HepG2 (cell line): ENCODE results near the gene PPIL6. TPM values are rescaled to one million over a fixed set of nuclear protein-coding genes. Genes with fewer than 3 reads are reported as not detected.

Source experiments
- ATAC-seq: fragments of 200-7000 bp; cut with Tn5 transposase; 3 replicates; pipeline ENCODE4 v1.9.1; 2020; ENCODE audit warnings: mild to moderate bottlenecking, moderate library complexity
- Bru-seq: library from RNA; stranded (reverse); fragments of 400-500 nt; gene quantifications from one replicate; lab custom pipeline; 2021; lab: Mats Ljungman, UMichigan
- BruChase-seq, 2 experiments: library from RNA; stranded (reverse); fragments of 400-500 nt; gene quantifications; one replicate each; lab custom pipeline; 2021; lab: Mats Ljungman, UMichigan
- BruUV-seq: library from RNA; stranded (reverse); fragments of 400-500 nt; replicated peaks from 2 replicates; lab custom pipeline; 2021; lab: Mats Ljungman, UMichigan
- CTCF ChIA-PET: fragments of 300-600 bp; formaldehyde crosslinking; extraction: SDS; loops from one replicate; lab custom pipeline; 2021; ENCODE audit warnings: low total read pairs, inconsistent platforms, low intra/inter-chr PET ratio; lab: Yijun Ruan, JAX
- POLR2A ChIA-PET: fragments of 350-600 bp; sonication (Branson Sonifier 250); formaldehyde crosslinking; loops from one replicate; lab custom pipeline; 2020; ENCODE audit warnings: antibody characterized with exemption, inconsistent platforms; lab: Yijun Ruan, JAX
- DNase-seq: peaks from one replicate; pipeline ENCODE4 v3.0.0-alpha.2; 2015; ENCODE audit warnings: low spot score
- FAIRE-seq: peaks from 3 replicates; lab custom pipeline; 2011; peaks lifted over from hg19 to GRCh38; lab: Jason Lieb, UNC
- H2AFZ ChIP-seq: one replicate; pipeline ENCODE4 v1.6.1; 2011; ENCODE audit warnings: low read length, inconsistent platforms
- H3K27ac ChIP-seq: fragments of 300-600 bp; 3 replicates; pipeline ENCODE4 v1.8.0; 2011; ENCODE audit warnings: mixed run types, mild to moderate bottlenecking, mixed read lengths, low read length, inconsistent platforms; ENCODE audit not compliant: insufficient read depth; ENCODE audit errors: extremely low read length
- H3K27me3 ChIP-seq, 2 experiments: fragments of 200-600 bp in 1 of 2; 2 replicates in 1 of 2; 3 replicates in 1 of 2; pipeline versions ENCODE4 v1.6.0 to v1.8.0; 2011; ENCODE audit warnings: low read length in 2 of 2, mild to moderate bottlenecking in 2 of 2, moderate library complexity in 2 of 2, inconsistent platforms in 1 of 2; ENCODE audit not compliant: insufficient read depth in 2 of 2, control insufficient read depth in 1 of 2
- H3K36me3 ChIP-seq, 2 experiments: fragments of 200-600 bp in 1 of 2; replicated peaks in 1 of 2; 2 replicates in 1 of 2; 3 replicates in 1 of 2; pipeline versions ENCODE4 v1.5.1 to v1.8.0; 2011; ENCODE audit warnings: low read length in 2 of 2, inconsistent platforms in 1 of 2; ENCODE audit not compliant: insufficient read depth in 2 of 2, control insufficient read depth in 1 of 2
- H3K4me1 ChIP-seq: 2 replicates; pipeline ENCODE4 v1.5.1; 2012; ENCODE audit warnings: low read length, inconsistent platforms; ENCODE audit not compliant: insufficient read depth
- H3K4me2 ChIP-seq: 2 replicates; pipeline ENCODE4 v1.6.0; 2011; ENCODE audit warnings: low read depth, low read length, inconsistent platforms
- H3K4me3 ChIP-seq, 3 experiments: fragments of 200-600 bp in 1 of 3; sonication (generic), shearing (Covaris generic) in 1 of 3; replicated peaks in 1 of 3; 2 replicates each; pipeline ENCODE4 v1.5.1; 2011 to 2016; ENCODE audit warnings: low read length in 3 of 3, inconsistent platforms in 2 of 3, low read depth in 2 of 3, mild to moderate bottlenecking in 2 of 3, control low read depth in 1 of 3, mixed read lengths in 1 of 3; ENCODE audit not compliant: insufficient read depth in 1 of 3
- H3K79me2 ChIP-seq: one replicate; pipeline ENCODE4 v1.6.1; 2011; ENCODE audit warnings: low read length, inconsistent platforms; ENCODE audit not compliant: insufficient read depth
- H3K9ac ChIP-seq: 2 replicates; pipeline ENCODE4 v1.6.0; 2011; ENCODE audit warnings: mild to moderate bottlenecking, low read depth, low read length, inconsistent platforms; ENCODE audit not compliant: insufficient read depth
- H3K9me3 ChIP-seq: 2 replicates; pipeline ENCODE4 v1.5.1; 2012; ENCODE audit warnings: mild to moderate bottlenecking, low read length
- H4K20me1 ChIP-seq: 2 replicates; pipeline ENCODE4 v1.6.0; 2011; ENCODE audit warnings: inconsistent platforms, mild to moderate bottlenecking, low read length, moderate library complexity; ENCODE audit not compliant: insufficient read depth
- MYPOP ChIP-seq: sonication (generic); formaldehyde crosslinking; IDR thresholded peaks from 2 replicates; pipeline ENCODE4 v1.8.1; 2023; ENCODE audit warnings: mild to moderate bottlenecking, moderate library complexity, missing genetic modification reagents
- RARG ChIP-seq: sonication (generic); formaldehyde crosslinking; IDR thresholded peaks from 2 replicates; pipeline ENCODE4 v1.4.0; 2020; ENCODE audit warnings: low read depth, mild to moderate bottlenecking, missing genetic modification reagents
- REPIN1 ChIP-seq: sonication (generic); formaldehyde crosslinking; IDR thresholded peaks from 2 replicates; pipeline ENCODE4 v1.8.0; 2022; ENCODE audit warnings: missing genetic modification reagents, low read depth, mild to moderate bottlenecking, borderline replicate concordance
- RFX3 ChIP-seq: IDR thresholded peaks from 2 replicates; pipeline ENCODE4 v1.6.1; 2016; ENCODE audit warnings: missing biosample characterization, missing genetic modification reagents
- SIX4 ChIP-seq: sonication (generic); formaldehyde crosslinking; IDR thresholded peaks from 2 replicates; pipeline ENCODE4 v1.4.0; 2020; ENCODE audit warnings: missing genetic modification reagents
- ZNF281 ChIP-seq: sonication (generic); formaldehyde crosslinking; IDR thresholded peaks from 2 replicates; pipeline ENCODE4 v1.4.0; 2020; ENCODE audit warnings: missing genetic modification reagents, borderline replicate concordance
- ZNF362 ChIP-seq: sonication (generic); formaldehyde crosslinking; IDR thresholded peaks from 2 replicates; pipeline ENCODE4 v1.4.0; 2020; ENCODE audit warnings: missing genetic modification reagents, mild to moderate bottlenecking, borderline replicate concordance
- ZNF562 ChIP-seq: sonication (generic); formaldehyde crosslinking; IDR thresholded peaks from 2 replicates; pipeline ENCODE4 v1.8.0; 2022; ENCODE audit warnings: missing genetic modification reagents, borderline replicate concordance
- WGBS: methylation state at CpG from one replicate; pipeline ENCODE4 v1.1.6; 2017; ENCODE audit warnings: low lambda C conversion rate; 5-methylcytosine and 5-hydroxymethylcytosine counted together
- in situ Hi-C: cut with HindIII; loops from 2 replicates; pipeline ENCODE4 v1.10.0; 2017; ENCODE audit warnings: low pct_unique_long_range_greater_than_20kb; ENCODE audit not compliant: extremely low pct_ligation_motif_present
- intact Hi-C: fragments of 100-400 bp; cut with micrococcal nuclease; formaldehyde crosslinking; loops from one replicate; pipeline ENCODE4 v1.10.0; 2022; ENCODE audit not compliant: unreplicated experiment
- long read RNA-seq, 2 experiments: library from RNA in 1 of 2; library from polyadenylated mRNA in 1 of 2; stranded (forward) in 1 of 2; unstranded in 1 of 2; transcript quantifications; one replicate each; pipeline ENCODE4 v2.0.0, GENCODE V29; 2019 to 2022
- polyA minus RNA-seq, 3 experiments: library from RNA; depleted of rRNA, polyadenylated mRNA; stranded (reverse); fragments of >200 nt; gene quantifications; 2 replicates each; pipeline ENCODE4 v1.2.3, GENCODE V29; 2011; ENCODE audit warnings: low replicate concordance in 1 of 3
- polyA plus RNA-seq, 8 experiments: library from polyadenylated mRNA; depleted of rRNA in 3 of 8; stranded (reverse) in 7 of 8; unstranded in 1 of 8; fragments of >200 nt; fragmentation: Illumina TruSeq in 4 of 8; extraction: Trizol in 4 of 8; gene quantifications; 2 replicates each; pipeline versions ENCODE4 v1.2.1 to v1.2.3, GENCODE V29; 2011 to 2016; ENCODE audit warnings: low read depth in 4 of 8, missing spikeins in 1 of 8, mixed read lengths in 1 of 8; ENCODE audit not compliant: insufficient read depth in 1 of 8
- total RNA-seq, 5 experiments: library from RNA; depleted of rRNA; stranded (reverse); fragments of >200 nt; fragmentation: Illumina TruSeq; extraction: Trizol; gene quantifications; 2 replicates each; pipeline ENCODE4 v1.2.3, GENCODE V29; 2016; ENCODE audit warnings: low read depth in 1 of 5
- TF ChIP-seq, protein P1 (sequence below): sonication (generic); formaldehyde crosslinking; IDR thresholded peaks from 2 replicates; pipeline ENCODE4 v1.5.1; 2020; ENCODE audit warnings: missing genetic modification reagents, mild to moderate bottlenecking, borderline replicate concordance

PPIL6 gene
- total RNA-seq (2016; rRNA removed; fragmentation: Illumina TruSeq; extraction: Trizol) (0.22 TPM in 1 of 2 replicates, not detected in the other), polyA plus RNA-seq (2011; rRNA removed) (0.01 and 0.46 TPM in 2 replicates), polyA minus RNA-seq (2011; rRNA and poly(A)+ RNA removed; ENCODE audit: low replicate concordance) (0.87 TPM in 1 of 2 replicates, not detected in the other), Bru-seq, nascent RNA (percentile 24 among the genes with signal in this experiment), BruChase-seq, experiment 1, labeled RNA remaining after a 6-hour chase (percentile 24 among the genes with signal in this experiment), BruChase-seq, experiment 2, labeled RNA remaining after a 2-hour chase (percentile 20 among the genes with signal in this experiment)
- total RNA-seq (2016; cell fraction: cytosol; rRNA removed; fragmentation: Illumina TruSeq; extraction: Trizol; ENCODE audit: low read depth) = not detected in 2 replicates
- 0.16 and 0.48 TPM in 2 replicates for total RNA-seq (2016; cell fraction: insoluble cytoplasmic fraction; rRNA removed; fragmentation: Illumina TruSeq; extraction: Trizol)
- 0.19 TPM in 1 of 2 replicates, not detected in the other for total RNA-seq (2016; cell fraction: membrane; rRNA removed; fragmentation: Illumina TruSeq; extraction: Trizol)
- total RNA-seq (2016; cell fraction: nucleus; rRNA removed; fragmentation: Illumina TruSeq; extraction: Trizol) = not detected in 2 replicates
- 0.05 and 0.12 TPM in 2 replicates for polyA plus RNA-seq (2011; cell fraction: cytosol; rRNA removed)
- not detected in 2 replicates for polyA plus RNA-seq (2011; cell fraction: nucleus; rRNA removed)
- 0.11 TPM in 1 of 2 replicates, not detected in the other for polyA plus RNA-seq (2012)
- polyA plus RNA-seq (2016; cell fraction: cytosol; fragmentation: Illumina TruSeq; extraction: Trizol; ENCODE audit: low read depth) = 0.31 TPM in 1 of 2 replicates, not detected in the other
- polyA plus RNA-seq (2016; cell fraction: insoluble cytoplasmic fraction; fragmentation: Illumina TruSeq; extraction: Trizol; ENCODE audit: low read depth) = not detected in 2 replicates
- 0.13 TPM in 1 of 2 replicates, not detected in the other for polyA plus RNA-seq (2016; cell fraction: membrane; fragmentation: Illumina TruSeq; extraction: Trizol; ENCODE audit: low read depth)
- not detected in 2 replicates for polyA plus RNA-seq (2016; cell fraction: nucleus; fragmentation: Illumina TruSeq; extraction: Trizol; ENCODE audit: insufficient read depth, low read depth)
- polyA minus RNA-seq (2011; cell fraction: cytosol; rRNA and poly(A)+ RNA removed) = not detected in 2 replicates
- not detected in 2 replicates for polyA minus RNA-seq (2011; cell fraction: nucleus; rRNA and poly(A)+ RNA removed)
- long read RNA-seq, experiment 1 = 0 reads
- long read RNA-seq, experiment 2 = 0 reads

DNA sequence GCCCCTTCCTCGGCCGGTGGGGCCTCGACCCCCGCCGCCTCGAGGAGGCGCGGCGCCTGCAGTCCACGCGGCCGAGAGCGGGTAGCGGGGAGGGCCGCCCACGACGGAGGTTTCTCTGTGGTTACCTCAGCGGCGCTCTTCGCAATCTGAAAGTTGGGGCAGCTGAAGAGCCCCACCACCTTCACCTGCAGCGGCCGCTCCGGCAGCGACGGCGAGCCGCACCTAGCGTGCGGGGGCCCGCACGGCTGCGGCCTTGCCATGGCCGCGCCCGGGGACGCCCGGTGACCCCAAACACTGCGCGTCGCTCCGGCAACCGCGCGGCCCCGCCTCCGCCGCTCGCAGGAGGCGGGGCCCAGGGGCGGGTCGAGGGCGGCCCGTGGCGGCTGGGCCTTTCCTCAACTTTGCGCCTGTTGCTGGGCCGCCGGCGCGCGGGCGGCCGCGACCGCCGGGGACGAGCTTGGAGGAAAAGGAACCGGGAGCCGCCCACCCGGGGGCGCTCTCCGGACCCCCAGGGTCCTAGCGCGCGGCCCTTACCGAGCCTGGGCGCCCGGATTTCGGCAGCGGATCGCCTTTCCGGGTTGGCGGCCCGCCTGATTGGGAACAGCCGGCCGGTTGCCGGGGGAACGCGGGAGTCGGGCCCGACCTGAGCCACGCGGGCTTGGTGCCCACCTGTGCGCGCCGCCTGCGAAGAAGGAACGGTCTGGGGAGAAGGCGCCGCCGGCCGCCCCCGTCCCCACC lies at the start of gene PPIL6, which contains the start of gene SMPD2:
TSS of gene PPIL6 (minus strand) at position 298 of the 738 bp plus-strand sequence. CDS start at position 260, 38 bp downstream.
TSS of gene SMPD2 (plus strand) at position 394 of the 738 bp plus-strand sequence. CDS start 398 bp downstream, outside the sequence.
- Histone ChIP-seq H3K27me3 (no peaks in the 10 kb centered on the region; a peak in 1 of 5 replicates), H3K36me3 (peaks cover 2 to 10% of the 10 kb centered on the region in 2 experiments; a peak in 2 of 5 replicates), H3K4me3 (peak within 1 kb of the TSS; percentile 92 to 100 (median 94)), H3K27ac (peak within 1 kb of the TSS; percentile 80), H3K4me2 (peak within 1 kb of the TSS; percentile 93), H3K9me3 (no peaks in the 10 kb centered on the region), H3K79me2 (peaks cover 9% of the 10 kb centered on the region), H3K4me1 (peaks cover 25% of the 10 kb centered on the region), H2AFZ (peak within 1 kb of the TSS; percentile 84), H3K9ac (peak within 1 kb of the TSS; percentile 96), H4K20me1 (no peaks in the 10 kb centered on the region)
- ATAC-seq = peak; percentile 89
- DNase-seq = peak; percentile 77
- BruUV-seq = no TSS peak
- FAIRE-seq = peak; percentile 30
- CTCF ChIA-PET = no interaction called here
- in situ Hi-C loops (loop anchor here (5.0 kb wide), 1 partner anchor 58 kb away; the partner anchor contains the start of gene CD164), intact Hi-C loops (loop anchor here (1.0 to 2.0 kb wide), 3 partner anchors 15 to 58 kb away; partner anchors contain the start of genes CD164 and MICAL1)
- POLR2A ChIA-PET = interaction anchor here (1.0 to 3.8 kb wide), 6 partner anchors 10 to 58 kb away, joined by 3 to 29 read pairs (median 4); partner anchors contain the start of genes CD164 and MICAL1
- 0% methylated on average over 6 of the region's 102 CpGs for WGBS
- TF ChIP-seq MYPOP (CRISPR knock-in tag) (peak; percentile 27; the same call in 1 of the 2 replicates), RFX3 (CRISPR knock-in tag) (no peak), ZNF281 (CRISPR knock-in tag) (no peak), ZNF562 (0 out of 2 replicates have a peak, but pooled peaks have one; percentile 31), SIX4 (CRISPR knock-in tag) (no peak), ZNF362 (CRISPR knock-in tag) (no peak), RARG (CRISPR knock-in tag) (0 out of 2 replicates have a peak, but pooled peaks have one; percentile 66), REPIN1 (CRISPR knock-in tag) (no peak; the same call in 1 of the 2 replicates)
- TF ChIP-seq, protein P1, sequence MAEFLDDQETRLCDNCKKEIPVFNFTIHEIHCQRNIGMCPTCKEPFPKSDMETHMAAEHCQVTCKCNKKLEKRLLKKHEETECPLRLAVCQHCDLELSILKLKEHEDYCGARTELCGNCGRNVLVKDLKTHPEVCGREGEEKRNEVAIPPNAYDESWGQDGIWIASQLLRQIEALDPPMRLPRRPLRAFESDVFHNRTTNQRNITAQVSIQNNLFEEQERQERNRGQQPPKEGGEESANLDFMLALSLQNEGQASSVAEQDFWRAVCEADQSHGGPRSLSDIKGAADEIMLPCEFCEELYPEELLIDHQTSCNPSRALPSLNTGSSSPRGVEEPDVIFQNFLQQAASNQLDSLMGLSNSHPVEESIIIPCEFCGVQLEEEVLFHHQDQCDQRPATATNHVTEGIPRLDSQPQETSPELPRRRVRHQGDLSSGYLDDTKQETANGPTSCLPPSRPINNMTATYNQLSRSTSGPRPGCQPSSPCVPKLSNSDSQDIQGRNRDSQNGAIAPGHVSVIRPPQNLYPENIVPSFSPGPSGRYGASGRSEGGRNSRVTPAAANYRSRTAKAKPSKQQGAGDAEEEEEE = no peak
